GM23248 (cell line): ENCODE data around the gene TICRR.

Experiments used
- EZH2 ChIP-seq: fragments of 200-600 bp; sonication (generic); IDR thresholded peaks from 2 replicates; pipeline ENCODE4 v1.6.1; 2018; ENCODE audit warnings: antibody characterized with exemption, mild to moderate bottlenecking; ENCODE audit not compliant: insufficient read depth, poor library complexity, severe bottlenecking
- EZH2phosphoT487 ChIP-seq: fragments of 200-600 bp; sonication (generic); IDR thresholded peaks from 2 replicates; pipeline ENCODE4 v1.6.1; 2018; ENCODE audit warnings: antibody characterized with exemption, moderate library complexity, mild to moderate bottlenecking, low read depth; ENCODE audit not compliant: insufficient read depth

DNA sequence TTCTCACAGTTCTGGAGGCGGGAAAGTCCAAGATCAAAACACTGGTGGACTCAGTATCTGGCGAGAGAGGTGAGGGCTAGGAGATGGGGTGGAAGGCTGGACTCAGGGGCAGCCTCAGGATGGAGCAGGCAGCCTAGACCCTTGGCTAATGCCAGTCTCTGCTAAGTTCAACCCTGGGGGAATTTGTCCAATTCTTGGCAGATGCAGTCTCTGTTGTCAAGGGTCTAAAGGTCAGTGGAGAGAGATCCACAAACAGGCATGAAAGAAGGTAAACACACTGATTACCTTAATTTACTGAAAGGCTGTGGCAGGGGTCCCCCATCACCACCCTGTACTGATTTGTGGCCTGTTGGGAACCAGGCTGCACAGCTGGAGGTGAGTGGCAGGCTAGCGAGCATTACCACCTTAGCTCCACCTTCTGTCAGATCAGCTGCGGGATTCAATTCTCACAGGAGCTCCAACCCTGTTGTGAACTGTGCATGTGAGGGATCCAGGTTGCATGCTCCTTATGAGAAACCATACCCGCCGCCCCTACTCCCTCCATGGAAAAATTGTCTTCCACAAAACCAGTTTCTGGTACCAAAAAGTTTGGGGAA lies 46.4 kb upstream of the TICRR start:
- TF ChIP-seq EZH2 (no peak), EZH2phosphoT487 (no peak)
